ENCODE measurements around the gene MORN4. TPM values are rescaled to one million over a fixed set of nuclear protein-coding genes. Genes with fewer than 3 reads are reported as not detected.

Gene MORN4
- total RNA-seq, 1 donor, result not detected

DNA sequence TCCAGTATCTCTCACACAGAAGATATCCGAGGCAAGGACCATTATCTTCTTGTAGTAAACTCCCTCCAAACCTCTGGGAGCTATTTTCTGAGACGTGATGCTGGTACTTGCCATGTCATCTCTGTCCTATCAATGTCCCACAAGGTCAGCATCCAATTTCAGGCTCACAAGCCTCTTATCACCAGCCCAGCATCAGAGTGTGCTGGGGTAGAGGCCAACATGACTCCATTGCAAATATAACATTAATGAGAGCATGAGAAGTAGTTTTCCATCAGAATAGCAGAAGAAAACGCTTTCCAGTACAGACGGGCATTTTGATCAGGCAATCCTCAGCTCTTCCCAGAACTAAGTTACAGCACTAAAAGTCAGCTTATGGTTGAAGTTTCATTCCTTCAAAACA lies 5.6 kb downstream of the MORN4 start:
- no peaks in the 10 kb centered on the region for H3K9me3 ChIP-seq (ENCODE audit: low read depth, low read length)
- no peaks in the 10 kb centered on the region for H3K27me3 ChIP-seq (ENCODE audit: insufficient read depth, low read length)
- no peak overlapping the region for H3K4me3 ChIP-seq (ENCODE audit: low read length)
- H3K4me1 ChIP-seq (ENCODE audit: insufficient read depth, low read length), result peaks cover 1% of the 10 kb centered on the region

DNA sequence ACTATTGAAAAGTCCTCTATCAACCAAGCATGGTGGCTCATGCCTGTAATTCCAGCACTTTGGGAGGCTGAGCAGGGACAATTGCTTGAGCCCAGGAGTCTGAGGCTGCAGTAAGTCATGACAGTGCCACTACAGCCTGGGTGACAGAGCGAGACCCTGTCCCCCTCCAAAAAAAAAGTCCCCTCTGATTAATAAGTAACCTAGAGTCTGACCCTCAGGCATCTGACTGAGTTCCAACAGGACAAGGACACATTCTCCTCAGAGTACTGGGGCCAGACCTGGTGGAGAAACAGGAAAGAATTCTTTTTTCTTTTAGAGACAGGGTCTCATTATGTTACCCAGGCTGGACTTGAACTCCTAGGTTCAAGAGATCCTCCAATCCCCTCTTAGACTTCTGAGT lies 10.0 kb downstream of the MORN4 start:
- H3K4me3 ChIP-seq (ENCODE audit: low read length), result no peak overlapping the region
- no peaks in the 10 kb centered on the region for H3K9me3 ChIP-seq (ENCODE audit: low read depth, low read length)
- no peaks in the 10 kb centered on the region for H3K4me1 ChIP-seq (ENCODE audit: insufficient read depth, low read length)
- no peaks in the 10 kb centered on the region for H3K27me3 ChIP-seq (ENCODE audit: insufficient read depth, low read length)

DNA sequence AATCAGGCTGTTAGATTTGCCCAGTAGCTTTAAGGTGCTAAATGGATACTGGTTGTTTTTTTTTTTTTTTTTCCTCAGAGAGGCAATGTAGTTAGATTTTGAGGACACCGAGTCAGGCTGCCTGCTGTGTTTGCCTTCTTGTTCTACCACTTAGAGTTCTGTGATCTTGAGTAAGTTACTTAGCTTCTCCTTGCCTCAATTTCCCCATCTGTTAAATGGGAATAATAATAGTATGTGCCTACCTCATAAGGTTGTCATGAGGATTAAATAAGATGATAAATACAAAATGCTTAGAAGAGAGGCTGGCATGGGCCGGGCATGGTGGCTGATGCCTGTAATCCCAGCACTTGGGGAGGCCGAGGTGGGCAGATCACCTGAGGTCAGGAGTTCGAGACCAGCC lies 14.6 kb downstream of the MORN4 start:
- Histone ChIP-seq H3K4me3 (ENCODE audit: low read length) (no peak overlapping the region), H3K27me3 (ENCODE audit: insufficient read depth, low read length) (no peaks in the 10 kb centered on the region), H3K4me1 (ENCODE audit: insufficient read depth, low read length) (no peaks in the 10 kb centered on the region), H3K9me3 (ENCODE audit: low read depth, low read length) (no peaks in the 10 kb centered on the region)

DNA sequence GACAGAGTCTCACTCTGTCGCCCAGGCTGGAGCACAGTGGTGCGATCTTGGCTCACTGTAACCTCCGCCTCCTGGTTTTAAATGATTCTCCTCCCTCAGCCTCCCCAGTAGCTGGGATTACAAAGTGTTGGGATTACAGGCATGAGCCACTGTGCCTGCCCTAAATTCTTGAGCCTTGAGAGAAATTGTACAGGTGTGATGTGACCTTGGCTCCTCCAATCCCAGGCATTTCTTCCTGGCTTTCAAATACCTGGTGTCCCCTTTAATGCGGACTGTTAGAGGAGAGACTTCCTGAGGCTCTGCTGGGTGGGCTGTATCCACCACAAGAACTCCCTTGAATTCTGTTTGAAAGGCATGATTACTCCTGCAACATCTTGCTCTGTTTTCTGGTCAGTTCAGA lies 15.0 kb downstream of the MORN4 start:
- no peaks in the 10 kb centered on the region for H3K27me3 ChIP-seq (ENCODE audit: insufficient read depth, low read length)
- H3K4me3 ChIP-seq (ENCODE audit: low read length), result no peak overlapping the region
- no peaks in the 10 kb centered on the region for H3K9me3 ChIP-seq (ENCODE audit: low read depth, low read length)
- no peaks in the 10 kb centered on the region for H3K4me1 ChIP-seq (ENCODE audit: insufficient read depth, low read length)

DNA sequence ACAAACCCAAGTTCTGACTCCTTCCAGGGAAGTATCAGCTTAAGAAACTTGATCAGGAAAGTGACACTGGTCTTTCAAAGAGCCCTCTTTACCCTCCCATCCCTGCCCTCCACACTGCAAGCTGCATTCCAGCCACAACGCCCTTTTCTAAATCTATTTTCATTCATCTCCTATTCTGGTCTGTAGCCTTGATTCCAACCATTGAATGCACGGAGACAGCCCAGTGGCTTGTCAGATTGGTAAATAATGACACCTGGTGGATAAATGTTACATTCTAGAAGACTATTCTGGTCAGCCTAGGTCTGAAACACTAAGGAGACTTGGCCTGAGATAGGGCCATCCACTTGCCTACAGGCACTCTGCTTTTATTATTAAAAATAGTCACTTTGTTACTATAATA lies 20.9 kb downstream of the MORN4 start:
- Histone ChIP-seq H3K4me1 (ENCODE audit: insufficient read depth, low read length) (no peaks in the 10 kb centered on the region), H3K4me3 (ENCODE audit: low read length) (no peak overlapping the region), H3K27me3 (ENCODE audit: insufficient read depth, low read length) (no peaks in the 10 kb centered on the region), H3K9me3 (ENCODE audit: low read depth, low read length) (no peaks in the 10 kb centered on the region)

DNA sequence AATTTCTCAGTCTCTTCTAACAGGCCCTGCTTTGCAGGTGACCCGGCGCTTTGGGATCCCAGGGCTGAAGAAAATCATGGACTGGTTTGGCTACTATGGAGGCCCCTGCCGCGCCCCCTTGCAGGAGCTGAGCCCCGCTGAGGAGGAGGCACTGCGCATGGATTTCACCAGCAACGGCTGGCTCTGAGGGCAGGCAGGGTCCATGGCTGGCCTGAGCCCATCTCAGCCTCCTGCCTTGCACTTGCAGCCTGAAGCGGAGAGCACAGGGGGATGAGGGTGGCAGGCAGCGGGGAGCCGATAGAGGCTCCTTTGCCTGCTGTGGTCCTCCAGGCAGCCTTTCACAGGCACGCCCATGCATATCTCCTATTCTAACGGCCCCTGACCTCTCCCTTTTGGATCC lies 21.8 kb downstream of the MORN4 start:
- no peaks in the 10 kb centered on the region for H3K9me3 ChIP-seq (ENCODE audit: low read depth, low read length)
- H3K27me3 ChIP-seq (ENCODE audit: insufficient read depth, low read length), result no peaks in the 10 kb centered on the region
- H3K4me3 ChIP-seq (ENCODE audit: low read length), result no peak overlapping the region
- no peaks in the 10 kb centered on the region for H3K4me1 ChIP-seq (ENCODE audit: insufficient read depth, low read length)

DNA sequence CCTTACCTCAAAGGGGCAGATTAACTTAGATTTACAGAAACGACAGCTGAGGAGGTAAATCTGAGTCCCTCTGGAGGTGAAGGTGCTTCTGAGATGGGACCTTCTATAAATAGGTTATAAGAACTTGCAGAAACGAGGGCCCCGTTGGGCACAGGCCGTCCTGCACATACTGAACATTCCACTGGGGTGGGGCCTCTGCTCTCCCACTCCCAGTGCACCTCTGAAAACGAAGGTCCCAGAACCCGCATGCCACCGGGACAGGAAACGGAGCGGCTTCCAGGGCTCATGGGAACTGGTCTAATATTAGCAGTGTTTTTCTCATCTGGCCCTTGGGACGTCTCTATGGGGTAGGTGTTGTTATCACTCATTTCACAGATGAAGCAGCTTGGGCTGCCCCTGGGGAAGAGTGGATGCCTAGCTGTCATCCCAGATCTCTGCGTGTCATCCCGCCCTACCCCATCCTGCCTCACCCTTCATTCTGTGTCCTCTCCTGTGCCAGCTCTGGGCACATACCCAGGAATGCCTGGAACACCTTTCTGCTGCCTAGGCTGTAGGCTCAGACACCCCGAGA lies 24.2 kb downstream of the MORN4 start:
- Histone ChIP-seq H3K27me3 (ENCODE audit: insufficient read depth, low read length) (no peaks in the 10 kb centered on the region), H3K4me3 (ENCODE audit: low read length) (no peak overlapping the region), H3K9me3 (ENCODE audit: low read depth, low read length) (no peaks in the 10 kb centered on the region), H3K4me1 (ENCODE audit: insufficient read depth, low read length) (no peaks in the 10 kb centered on the region)

DNA sequence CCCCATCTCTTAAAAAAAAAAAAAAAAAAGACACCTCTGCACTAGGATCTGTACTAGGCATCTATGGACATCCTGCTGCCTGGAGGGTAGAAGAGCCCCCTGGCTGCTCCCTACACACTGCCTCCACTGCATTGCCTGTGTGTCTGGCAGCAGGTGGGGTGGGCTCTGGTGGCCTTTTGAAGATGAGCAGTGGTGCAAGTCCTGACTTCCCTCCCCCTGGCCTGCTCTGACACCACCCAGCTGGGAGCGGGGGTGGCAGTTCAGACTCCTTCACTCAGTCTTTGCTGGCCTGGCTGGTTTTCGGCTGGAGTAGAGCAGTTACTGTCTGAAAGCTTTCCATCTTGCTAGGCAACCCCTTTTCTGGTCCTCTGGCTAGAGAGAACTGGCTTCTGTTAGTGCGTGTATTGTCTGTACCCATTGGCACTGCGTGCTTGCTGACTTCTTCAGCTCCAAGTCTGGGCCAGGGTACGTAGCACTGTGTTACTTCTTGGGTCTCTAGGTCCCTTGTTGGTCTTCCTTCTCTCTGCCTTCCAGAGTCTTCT lies 26.1 kb downstream of the MORN4 start:
- H3K27me3 ChIP-seq (ENCODE audit: insufficient read depth, low read length), result no peaks in the 10 kb centered on the region

DNA sequence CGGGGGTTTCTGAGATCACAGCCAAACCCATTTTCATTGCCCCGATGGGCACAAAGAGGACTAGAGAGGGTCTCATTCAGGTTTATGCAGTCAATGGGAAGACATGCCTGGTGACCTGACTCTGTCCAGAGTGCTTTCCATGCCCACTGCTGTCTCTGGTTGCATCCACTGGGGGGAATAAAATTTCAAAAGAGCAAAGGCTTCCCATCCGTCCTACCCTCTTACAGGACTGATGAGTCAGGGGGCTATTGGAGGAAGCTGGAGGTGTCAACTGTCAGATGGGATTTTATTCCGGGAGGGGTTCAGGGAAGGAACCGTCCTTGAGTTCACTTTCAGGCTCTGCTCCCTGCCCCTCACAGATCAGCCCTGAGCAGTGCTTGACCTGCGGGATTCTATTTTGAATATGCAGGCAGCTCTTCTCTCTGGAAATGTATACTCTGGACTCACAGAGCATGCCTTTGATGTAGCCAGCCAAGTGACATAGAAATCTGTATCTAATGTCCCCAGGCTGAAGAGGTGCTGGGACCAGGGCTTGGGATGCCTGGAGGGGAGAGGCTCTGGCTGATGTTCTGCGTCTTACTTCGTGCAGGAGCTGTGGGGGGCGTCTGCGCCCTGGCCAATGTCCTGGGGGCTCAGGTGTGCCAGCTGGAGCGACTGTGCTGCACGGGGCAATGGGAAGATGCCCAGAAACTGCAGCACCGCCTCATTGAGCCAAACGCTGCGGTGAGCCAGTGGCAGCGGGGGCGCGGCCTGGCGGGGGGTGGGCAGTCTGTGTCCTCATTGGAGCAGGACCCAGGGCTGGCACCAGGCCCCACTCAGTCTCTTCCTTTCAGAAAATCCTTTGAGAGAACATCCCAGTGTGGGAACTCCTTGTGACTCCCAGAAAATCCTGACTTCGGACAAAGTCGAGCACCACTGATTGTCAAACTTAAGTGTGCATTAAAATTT lies 31.8 kb downstream of the MORN4 start:
- Histone ChIP-seq H3K4me3 (ENCODE audit: low read length) (no peak overlapping the region), H3K27me3 (ENCODE audit: insufficient read depth, low read length) (no peaks in the 10 kb centered on the region), H3K4me1 (ENCODE audit: insufficient read depth, low read length) (no peaks in the 10 kb centered on the region), H3K9me3 (ENCODE audit: low read depth, low read length) (no peaks in the 10 kb centered on the region)

More for the DNA sequence above, 26.1 kb downstream of the MORN4 start:
- H3K4me3 ChIP-seq (ENCODE audit: low read length), result no peak overlapping the region
- H3K4me1 ChIP-seq (ENCODE audit: insufficient read depth, low read length), result no peaks in the 10 kb centered on the region
- H3K9me3 ChIP-seq (ENCODE audit: low read depth, low read length), result no peaks in the 10 kb centered on the region

DNA sequence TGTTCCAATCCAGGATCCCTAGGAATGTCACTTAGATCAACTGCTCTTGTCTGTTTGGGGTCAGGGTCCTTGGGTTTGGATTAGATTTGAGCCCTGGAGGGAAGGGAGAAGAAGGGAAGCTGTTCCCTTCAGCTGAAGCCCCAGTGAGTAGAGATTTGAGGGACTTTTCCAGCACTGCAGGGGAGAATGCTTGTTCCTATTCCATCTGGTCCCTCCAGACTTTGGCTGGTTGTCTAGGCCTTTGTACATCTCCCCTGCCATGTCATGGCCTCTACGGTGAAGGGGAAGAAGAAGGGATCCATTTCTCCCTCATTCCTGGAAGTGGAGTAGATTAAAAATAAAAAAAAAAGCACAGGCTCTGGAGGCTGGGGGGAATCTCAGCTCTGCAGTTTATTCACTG lies 32.7 kb downstream of the MORN4 start:
- Histone ChIP-seq H3K9me3 (ENCODE audit: low read depth, low read length) (no peaks in the 10 kb centered on the region), H3K27me3 (ENCODE audit: insufficient read depth, low read length) (no peaks in the 10 kb centered on the region), H3K4me3 (ENCODE audit: low read length) (no peak overlapping the region), H3K4me1 (ENCODE audit: insufficient read depth, low read length) (no peaks in the 10 kb centered on the region)

DNA sequence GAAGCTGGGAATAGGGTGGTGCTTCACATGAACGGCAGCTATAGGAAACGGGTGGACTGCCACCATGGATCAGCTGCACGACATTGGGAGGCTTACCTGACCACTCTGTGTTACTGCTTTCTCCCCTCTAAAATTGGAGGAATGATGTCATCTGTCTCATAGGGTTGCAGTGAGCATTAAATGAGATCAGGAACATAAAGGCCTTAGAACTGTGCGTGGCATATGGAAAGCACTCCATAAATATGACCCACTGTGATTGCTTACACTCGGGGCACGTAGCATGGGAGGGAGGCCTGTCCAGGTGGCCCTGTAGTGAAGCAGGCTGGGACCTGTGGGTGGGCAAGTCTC lies 34.1 kb downstream of the MORN4 start:
- no peaks in the 10 kb centered on the region for H3K4me1 ChIP-seq (ENCODE audit: insufficient read depth, low read length)
- no peak overlapping the region for H3K4me3 ChIP-seq (ENCODE audit: low read length)
- H3K27me3 ChIP-seq (ENCODE audit: insufficient read depth, low read length), result no peaks in the 10 kb centered on the region
- no peaks in the 10 kb centered on the region for H3K9me3 ChIP-seq (ENCODE audit: low read depth, low read length)

DNA sequence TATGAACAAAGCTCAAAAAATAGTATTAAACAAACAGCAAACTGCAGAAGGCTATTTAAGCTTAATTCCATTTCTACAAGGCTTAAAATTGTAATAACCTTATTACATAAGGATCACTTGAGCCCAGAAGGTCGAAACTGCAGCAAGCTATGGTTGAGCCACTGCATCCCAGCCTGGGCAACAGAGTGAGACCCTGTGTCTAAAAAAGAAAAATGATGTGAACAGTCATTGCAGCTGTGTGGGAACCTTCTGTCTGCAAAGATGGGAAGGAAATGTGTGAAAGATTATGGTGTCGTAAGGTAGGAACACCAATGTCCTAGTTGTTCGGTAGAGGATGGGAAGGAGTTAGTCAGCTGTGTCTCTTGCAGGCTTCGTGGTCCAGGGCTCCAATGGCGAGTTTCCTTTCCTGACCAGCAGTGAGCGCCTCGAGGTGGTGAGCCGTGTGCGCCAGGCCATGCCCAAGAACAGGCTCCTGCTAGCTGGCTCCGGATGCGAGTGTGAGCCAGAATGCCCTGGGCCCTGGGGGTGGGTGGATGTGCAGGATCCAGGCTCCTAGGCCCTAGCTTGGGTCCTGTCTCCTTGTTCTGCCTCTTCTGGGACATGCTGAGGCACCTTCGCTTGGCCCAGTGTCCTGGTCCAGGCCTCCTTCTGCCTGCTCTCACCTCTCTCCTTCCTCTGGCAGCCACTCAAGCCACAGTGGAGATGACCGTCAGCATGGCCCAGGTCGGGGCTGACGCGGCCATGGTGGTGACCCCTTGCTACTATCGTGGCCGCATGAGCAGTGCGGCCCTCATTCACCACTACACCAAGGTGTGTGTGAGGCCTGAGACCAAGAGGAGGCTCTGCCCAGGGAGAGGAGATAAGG lies 34.7 kb downstream of the MORN4 start:
- H3K27me3 ChIP-seq (ENCODE audit: insufficient read depth, low read length), result no peaks in the 10 kb centered on the region
- no peaks in the 10 kb centered on the region for H3K4me1 ChIP-seq (ENCODE audit: insufficient read depth, low read length)
- H3K9me3 ChIP-seq (ENCODE audit: low read depth, low read length), result no peaks in the 10 kb centered on the region
- no peak overlapping the region for H3K4me3 ChIP-seq (ENCODE audit: low read length)

DNA sequence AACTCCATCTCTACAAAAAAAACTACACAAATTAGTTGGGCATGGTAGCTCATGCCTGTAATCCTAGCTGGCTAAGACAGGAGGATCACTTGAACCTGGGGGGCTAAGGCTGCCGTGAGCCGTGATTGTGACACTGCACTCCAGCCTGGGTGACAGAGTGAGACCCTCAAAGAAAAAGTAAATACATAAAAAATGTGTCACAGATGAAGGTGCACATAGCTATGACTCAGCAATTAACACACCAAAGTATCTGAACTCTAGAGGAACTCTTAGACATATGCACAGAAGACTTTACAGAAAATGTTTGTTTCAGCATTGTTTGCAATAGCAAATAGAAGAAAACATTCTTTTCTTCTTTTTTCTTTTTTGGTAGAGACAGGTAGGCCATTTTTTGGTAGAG lies 35.5 kb downstream of the MORN4 start:
- Histone ChIP-seq H3K9me3 (ENCODE audit: low read depth, low read length) (no peaks in the 10 kb centered on the region), H3K4me1 (ENCODE audit: insufficient read depth, low read length) (no peaks in the 10 kb centered on the region), H3K4me3 (ENCODE audit: low read length) (no peak overlapping the region), H3K27me3 (ENCODE audit: insufficient read depth, low read length) (no peaks in the 10 kb centered on the region)

DNA sequence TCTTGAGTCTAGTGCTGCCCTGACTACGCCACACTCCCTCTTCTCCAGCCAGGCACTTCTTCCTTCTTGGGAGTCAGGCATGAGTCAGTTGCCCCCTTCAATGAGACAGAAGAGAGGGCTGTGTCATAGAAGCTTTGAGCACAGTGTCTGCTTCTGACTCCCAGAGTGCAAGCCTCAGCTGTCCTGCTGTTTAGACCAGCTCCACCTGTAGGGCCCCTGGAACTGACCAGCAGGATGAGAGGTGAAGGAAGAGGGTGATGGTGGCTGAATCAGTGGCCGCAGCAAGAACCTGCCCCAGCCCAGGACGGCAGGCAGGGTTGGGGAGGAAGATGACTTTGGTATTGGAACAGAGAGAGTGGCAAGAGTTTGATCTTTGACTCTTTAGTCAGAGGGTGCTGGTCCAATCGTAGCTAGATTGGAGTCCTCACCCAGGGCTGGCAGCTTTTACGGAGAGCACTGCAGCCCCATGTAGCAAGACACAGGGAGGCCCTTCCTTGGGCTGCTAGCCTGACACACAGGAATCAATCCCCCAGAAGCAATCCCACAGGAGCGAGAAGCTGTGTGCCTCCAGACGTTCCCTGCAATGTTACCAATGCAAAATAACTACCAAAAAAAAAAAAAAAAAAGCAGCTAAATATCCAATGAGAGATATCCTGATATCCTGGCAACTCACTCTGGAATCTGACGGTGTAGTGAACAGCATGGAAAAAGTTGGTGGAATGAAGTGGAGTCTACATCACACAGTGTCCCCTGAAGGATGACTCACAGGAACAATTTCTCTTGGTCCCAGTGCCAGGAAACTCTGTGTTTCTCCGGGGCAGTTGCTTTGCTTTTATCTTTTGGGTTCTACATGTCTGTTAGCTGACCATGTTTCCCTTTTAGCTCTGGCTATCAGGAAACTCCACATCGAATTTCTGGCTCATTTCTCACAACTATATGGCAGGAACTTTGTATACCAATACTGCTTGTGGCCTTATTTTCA lies 36.9 kb downstream of the MORN4 start:
- Histone ChIP-seq H3K9me3 (ENCODE audit: low read depth, low read length) (no peaks in the 10 kb centered on the region), H3K4me3 (ENCODE audit: low read length) (no peak overlapping the region), H3K4me1 (ENCODE audit: insufficient read depth, low read length) (no peaks in the 10 kb centered on the region), H3K27me3 (ENCODE audit: insufficient read depth, low read length) (no peaks in the 10 kb centered on the region)
